NCI-H69 (cell line): ENCODE data around the gene DIAPH1.

Experiments used
- DNase-seq: peaks from one replicate; lab custom pipeline; 2025; lab: John Stamatoyannopoulos, UW

Gene DIAPH1

DNA sequence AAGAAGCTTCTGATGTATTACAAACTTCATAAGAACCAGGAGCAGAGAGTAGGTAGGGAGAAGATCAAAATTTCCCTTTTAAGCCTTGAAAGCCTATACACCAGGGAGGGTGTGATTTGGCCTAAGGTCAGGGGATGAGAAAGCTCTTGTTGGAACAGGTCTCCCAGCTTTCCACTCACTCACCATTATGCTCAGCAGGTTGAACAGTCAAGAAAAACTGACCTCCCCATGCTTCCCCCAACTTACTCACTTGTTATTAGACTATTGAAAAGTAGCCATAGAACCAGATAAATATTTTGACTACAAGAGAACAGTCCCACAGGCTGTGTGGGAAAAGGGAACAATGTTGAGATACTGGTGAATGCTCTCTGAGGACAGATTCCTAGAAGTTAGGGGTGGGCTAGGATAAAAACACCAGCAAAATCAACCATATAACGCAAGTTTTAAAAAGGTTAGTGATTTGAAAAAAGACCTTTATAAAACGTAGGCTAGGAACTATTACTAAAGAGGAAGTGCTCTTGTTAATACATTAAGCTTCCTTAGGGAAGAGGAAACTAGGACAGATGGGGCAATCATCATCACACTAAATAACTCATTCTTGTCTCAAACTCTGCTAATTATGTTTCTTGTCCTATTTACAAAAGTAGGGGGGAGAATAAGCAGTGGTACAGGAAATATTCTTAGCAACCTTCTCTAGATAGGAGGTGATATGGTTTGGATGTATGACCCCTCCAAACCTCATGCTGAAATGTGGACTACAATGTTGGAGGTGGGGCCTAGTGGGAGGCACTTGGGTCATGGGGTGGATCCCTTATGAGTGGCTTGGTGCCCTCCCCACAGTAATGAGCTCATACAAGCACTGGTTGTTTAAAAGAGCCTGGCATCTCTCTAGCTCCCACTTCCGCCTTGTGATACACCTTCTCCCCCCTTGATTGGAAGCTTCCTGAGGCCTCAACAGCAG is 98.9 kb downstream of the DIAPH1 start:
- DNase-seq: no peak

DNA sequence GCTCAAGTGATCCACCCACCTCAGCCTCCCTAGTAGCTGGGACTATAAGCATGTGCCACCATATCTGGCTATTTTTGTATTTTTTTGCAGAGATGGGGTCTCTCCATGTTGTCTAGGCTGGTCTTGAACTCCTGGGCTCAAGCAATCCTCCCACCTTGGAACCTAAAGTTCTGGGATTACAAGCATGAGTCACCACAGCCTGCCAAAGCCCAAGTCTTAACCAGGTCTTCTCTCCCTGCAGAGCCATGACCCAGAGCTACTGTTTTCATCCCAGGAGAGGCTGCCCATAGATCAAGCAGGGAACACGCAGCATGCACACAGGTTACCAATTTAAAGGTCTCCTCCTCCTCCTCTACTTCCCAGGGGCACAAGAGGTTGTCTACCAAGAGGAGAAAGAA is 100.2 kb downstream of the DIAPH1 start:
- DNase-seq: no peak

DNA sequence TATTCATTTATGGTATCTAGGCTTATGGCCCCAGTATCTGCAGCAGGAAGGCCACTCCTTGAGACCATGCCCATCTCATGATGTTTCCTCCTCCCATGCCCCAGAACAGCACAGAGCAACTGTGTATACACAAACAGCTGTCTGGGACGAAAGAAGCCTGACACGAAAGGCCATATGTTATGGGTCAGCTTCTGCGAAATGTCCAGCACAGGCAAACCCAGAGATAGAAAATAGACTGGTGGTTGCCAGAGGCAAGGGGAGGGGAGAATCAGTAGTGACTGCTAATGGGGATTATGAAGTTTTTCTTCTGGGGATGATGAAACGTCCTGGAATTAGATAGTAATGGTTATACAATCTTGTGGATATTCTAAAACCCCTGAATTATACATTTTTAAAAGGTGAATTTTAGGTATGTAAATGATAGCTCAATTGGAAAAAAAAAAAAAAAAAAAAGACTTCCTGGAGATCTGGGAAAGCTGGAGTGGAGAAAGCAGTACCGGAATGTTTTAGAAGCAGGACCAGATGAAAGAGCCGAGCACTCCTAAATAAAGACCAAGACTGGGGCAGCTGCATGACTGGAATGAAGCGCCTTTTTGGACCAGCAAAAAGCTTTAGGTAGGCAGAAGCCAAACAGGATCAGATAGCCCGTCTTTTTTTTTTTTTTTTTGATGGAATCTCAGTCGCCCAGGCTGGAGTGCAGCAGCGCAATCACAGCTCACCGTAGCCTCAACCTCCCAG is 100.8 kb downstream of the DIAPH1 start:
- no peak for DNase-seq

DNA sequence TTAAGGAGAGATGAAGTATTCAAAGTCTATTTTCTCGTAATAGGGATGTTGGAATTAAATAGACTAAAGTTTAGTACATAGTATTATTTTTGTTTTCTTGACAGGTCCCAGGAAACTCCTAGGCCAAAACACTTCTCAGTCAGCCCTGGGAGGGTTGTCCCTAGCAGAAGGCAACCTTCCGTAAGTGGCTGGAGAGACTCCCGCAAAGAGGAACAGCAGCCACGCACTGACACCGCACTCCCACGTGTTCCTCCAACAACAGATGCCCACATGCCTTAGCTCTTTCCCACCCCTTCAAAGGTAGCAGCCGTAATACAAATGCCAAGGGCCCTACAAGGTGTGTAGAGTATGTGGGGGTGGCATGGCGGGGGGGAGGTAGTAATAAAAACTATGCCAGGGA is 101.5 kb downstream of the DIAPH1 start:
- no peak for DNase-seq

DNA sequence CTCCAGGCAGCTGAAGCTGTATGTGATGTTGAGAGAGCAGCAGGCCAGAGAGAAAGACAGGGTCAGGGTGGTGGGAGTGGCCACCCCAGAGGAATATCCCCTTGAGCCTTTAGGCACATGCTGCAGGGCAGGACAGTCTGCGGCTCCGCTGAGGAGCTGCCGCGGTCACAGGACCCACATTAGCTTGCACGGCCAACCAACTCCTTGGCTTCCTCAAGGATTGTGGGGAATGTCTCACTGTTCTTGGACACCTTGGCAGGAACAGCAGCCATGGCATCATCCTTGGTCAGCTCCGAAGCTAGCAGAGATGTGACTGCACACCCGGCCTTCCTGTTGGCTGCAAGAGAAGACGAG is 102.2 kb downstream of the DIAPH1 start:
- DNase-seq: no peak

DNA sequence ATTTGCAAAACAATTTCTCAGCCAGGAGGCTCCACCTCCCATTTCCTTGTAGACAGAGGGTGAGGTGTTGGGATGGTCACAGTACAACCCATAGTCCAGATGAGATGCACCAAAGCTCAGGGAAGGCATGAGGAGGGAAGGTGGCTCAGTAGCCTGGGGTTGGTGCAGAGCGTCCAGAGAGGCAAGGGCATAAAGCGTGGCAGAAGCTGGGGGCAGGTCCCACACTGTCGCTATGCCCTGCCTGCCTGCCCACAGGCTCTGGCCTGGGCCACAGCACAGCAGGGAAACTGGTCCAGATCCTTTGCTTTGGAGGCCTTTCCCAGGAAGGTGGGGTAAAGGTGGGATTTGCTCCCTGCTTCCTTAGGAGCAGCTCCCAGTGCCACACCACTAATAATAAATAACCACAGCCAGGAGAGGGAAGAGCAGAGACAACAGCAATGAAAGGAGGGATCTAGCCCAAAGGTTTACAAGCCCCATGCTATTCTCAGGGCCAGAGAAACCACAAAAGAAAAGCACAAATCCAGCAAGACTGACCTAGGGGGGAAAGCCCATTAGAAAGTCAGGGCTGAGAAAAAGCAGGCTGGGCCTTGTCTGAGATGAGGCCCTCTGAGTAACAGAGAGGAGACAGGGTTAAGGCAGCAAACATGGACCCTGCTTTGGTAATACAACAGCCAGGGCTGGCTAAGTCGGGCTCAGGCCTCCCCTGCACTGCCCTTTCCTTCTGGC is 102.7 kb downstream of the DIAPH1 start:
- no peak for DNase-seq

DNA sequence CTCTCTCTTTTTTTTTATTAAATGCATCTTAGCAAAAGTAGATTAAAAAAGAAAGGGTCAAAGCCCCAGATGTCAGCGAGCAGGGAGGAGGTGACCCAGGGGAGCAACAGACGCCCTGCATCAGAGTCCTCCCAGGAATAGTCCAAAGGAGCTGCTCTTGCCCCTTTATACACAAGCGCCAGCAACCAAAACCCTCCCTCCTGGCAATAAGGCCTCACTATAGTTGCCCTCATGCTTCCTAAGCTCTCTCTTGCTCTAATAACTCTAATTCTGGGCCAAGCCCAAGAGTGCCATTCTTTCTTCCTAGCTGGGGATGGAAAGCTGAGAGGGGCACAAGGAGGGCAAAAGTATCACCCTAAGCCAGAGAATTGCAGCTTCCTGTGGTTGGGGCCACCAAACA is 103.7 kb downstream of the DIAPH1 start:
- no peak for DNase-seq

DNA sequence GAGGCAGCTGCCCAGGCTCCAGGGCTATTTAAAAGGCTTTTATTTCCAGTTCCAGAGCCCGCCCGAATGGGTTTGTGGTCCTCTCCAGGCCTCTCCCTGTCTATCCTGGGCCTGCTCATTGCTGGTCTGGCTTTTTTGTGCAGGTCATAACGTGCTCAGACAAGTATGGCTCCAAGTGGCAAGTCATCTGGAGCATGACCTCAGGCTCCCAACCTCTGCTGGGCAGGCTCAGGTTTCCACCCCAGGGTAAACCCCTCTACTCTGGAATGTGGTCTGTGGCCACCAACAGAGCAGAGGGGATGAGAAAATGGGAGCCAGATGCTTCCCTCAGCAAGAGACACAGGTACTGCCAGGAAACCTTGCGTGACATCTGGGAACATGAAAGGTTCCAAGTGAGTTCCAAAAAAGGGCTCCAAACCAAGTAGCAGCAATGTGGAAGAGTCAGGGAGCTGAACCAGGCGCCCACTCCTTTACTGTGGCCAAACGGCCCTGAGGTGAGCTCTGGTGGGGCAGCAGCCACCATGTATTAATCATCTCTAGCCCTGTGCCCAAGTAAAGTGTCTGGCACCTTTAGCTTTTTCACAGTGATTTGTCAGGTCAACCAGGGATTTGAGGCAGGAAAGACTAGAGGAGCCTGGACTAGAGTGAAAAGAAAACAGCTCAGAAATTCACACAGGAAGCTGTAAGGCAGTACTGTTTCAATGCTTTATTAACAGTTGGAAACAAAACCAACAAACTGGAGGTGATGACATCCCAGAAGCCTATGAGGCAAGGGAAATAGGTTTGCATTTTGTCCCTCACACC is 104.3 kb downstream of the DIAPH1 start:
- peak; percentile 95 for DNase-seq

DNA sequence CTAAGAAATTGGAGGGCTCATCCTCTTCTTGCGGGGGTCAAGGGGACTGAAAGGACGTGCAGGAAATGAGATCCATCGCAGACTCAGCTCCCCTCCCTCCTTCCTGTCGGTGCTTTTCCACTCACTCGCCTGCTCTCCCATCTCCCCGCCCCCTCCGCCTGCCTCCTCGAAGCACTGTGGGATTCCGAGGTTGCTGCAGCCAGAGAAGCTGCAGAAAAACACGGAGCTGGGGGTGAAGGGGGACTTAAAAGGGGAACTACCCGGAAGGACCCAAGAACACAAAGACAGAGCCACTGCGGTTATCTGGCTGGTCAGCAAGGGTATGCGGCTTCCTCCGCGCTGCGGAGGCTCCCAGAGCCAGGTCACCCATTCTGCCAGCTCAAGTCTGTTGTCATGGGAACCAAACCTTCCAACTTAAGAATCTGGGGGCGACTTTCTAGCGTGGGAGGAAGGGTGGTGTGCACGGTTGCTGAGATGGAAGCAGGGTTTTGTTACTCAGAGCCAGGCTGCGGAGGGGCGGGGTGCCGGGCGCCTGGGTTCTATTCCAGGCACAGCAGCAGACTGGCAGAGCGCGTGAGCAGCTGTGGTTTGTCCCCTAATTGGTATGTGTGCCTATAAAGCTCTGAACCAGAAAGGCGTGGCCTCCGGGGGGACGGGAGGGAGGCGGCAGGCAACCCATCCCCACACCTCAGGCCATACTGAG is 105.0 kb downstream of the DIAPH1 start:
- DNase-seq: peak; percentile 95

DNA sequence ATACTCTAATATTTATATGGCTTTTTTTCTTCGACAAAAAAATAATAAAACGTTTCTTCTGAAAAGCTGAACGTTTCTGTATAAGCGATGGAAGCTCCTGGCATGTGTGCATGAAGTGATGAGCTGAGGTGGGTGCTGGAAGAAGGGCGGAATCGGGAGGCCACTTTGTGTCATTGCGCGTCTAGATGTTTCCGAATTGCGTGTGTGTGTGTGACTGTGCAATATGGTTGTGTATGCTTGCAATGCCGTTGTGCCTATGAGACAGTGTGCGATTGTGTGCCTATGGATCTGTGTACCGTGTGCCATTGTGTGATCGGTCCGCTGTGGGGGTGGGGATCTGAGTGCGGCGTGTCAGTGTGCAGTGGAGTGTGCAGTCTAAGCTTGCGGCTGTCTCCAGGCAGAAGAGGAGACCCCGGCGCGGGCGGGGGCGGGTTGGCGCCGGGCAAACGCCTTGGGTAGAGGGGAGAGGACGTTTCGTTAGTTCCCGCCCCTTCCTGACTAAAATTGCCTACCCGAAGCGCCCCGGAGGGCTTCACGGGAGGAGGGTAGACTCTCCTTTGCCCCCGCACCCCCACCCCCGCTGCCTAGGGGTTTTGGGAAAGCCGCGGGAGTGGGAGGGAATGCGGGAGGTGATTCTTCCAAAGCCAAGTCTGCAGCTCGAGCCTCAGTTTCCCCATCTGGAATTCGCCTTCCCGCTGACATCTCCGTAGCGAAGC is 105.7 kb downstream of the DIAPH1 start:
- peak; percentile 74 for DNase-seq

DNA sequence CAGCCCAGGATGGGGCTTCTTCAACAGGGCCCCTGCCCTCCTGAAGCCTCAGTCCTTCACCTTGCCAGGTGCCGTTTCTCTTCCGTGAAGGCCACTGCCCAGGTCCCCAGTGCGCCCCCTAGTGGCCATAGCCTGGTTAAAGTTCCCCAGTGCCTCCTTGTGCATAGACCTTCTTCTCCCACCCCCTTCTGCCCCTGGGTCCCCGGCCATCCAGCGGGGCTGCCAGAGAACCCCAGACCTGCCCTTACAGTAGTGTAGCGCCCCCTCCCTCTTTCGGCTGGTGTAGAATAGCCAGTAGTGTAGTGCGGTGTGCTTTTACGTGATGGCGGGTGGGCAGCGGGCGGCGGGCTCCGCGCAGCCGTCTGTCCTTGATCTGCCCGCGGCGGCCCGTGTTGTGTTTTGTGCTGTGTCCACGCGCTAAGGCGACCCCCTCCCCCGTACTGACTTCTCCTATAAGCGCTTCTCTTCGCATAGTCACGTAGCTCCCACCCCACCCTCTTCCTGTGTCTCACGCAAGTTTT is 106.3 kb downstream of the DIAPH1 start:
- peak; percentile 85 for DNase-seq

DNA sequence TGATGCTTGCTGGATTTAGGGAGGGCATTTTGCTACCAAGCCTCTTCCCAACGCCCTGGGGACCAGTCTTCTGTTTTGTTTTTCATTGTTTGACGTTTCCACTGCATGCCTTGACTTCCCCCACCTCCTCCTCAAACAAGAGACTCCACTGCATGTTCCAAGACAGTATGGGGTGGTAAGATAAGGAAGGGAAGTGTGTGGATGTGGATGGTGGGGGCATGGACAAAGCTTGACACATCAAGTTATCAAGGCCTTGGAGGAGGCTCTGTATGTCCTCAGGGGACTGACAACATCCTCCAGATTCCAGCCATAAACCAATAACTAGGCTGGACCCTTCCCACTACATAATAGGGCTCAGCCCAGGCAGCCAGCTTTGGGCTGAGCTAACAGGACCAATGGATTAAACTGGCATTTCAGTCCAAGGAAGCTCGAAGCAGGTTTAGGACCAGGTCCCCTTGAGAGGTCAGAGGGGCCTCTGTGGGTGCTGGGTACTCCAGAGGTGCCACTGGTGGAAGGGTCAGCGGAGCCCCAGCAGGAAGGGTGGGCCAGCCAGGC is 107.0 kb downstream of the DIAPH1 start:
- no peak for DNase-seq

DNA sequence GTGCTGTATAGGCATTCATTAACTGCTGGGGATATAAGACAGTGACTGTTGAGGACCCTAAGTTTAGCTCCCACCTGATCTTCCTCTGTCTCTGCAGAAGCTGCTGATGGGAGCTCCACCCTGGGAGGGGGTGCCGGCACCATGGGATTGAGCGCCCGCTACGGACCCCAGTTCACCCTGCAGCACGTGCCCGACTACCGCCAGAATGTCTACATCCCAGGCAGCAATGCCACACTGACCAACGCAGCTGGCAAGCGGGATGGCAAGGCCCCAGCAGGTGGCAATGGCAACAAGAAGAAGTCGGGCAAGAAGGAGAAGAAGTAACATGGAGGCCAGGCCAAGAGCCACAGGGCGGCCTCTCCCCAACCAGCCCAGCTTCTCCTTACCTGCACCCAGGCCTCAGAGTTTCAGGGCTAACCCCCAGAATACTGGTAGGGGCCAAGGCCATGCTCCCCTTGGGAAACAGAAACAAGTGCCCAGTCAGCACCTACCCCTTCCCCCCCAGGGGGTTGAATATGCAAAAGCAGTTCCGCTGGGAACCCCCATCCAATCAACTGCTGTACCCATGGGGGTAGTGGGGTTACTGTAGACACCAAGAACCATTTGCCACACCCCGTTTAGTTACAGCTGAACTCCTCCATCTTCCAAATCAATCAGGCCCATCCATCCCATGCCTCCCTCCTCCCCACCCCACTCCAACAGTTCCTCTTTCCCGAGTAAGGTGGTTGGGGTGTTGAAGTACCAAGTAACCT is 107.8 kb downstream of the DIAPH1 start:
- no peak for DNase-seq

DNA sequence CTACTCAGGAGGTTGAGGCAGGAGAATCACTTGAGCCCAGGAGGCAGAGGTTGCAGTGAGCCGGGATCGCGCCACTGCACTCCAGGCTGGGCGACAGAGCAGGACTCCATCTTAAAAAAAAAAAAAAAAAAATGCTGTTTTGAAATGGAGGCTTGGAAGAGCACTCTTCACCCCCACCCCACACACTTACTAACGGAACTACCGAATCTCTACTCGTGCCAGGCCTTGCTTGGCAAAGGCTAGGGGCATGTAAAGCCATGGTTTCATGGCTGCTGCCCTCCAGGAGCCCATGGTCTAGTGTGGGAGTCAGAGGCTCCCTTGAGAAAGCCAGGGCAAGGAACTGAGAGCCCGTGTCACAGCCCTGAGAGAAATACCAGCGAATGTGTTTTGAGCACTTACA is 108.6 kb downstream of the DIAPH1 start:
- DNase-seq: no peak

DNA sequence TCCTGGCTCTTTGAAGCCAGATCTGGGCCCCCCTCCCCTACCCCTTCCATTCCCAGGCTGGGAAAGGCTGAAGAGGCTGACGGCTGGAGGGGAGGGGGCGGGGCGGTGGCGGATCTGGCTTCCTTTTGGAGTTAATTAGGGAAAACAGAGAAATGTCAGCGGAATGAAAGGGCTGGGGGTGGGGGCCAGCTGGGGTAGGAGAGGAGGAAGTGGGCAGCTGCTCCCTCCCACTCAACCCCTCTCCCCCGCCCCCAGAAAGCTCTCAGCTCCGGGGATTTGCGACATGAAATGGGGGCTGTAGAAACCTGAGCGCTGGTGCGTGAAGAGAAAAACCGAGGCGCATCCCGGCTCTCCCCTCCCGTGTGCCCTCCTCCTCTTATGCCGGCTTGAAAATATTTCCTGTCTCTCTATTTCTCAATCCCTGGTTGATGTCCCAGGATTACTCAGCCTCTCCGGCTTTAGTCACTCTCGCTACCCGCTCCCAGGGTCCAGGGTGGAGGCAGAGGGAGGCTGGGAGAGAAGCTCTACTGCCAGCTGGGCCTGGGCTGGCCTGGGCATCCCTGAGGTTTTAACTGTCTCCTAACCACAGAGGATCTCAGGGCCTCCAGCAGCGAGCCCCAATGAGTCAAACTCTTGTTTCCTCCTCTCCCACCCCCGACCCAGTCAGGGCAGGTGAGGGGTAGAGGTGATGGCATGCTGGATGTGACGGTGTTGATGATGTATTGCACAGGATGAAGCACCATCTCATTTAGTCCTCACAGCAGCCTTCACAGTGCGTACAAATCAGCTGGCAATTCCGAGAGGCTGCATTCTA is 109.8 kb downstream of the DIAPH1 start:
- DNase-seq: peak; percentile 86

DNA sequence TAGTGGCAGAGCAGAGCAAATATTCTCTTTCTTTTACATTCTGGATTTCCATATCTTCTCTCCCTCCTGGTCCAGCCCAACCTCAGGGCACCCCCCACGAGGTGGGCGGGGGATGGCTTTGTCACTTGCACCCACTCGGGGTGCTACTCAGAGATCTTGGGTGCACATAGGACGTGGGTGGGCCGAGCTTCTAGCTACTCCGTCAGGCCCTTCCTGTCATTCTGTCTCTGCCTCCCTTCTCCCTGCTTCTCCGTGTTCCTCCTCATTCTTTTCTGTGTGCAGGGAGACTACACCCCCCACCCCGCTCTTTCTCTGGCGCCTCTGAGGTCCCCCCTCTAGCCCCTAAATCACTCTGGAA is 110.4 kb downstream of the DIAPH1 start:
- DNase-seq: no peak

DNA sequence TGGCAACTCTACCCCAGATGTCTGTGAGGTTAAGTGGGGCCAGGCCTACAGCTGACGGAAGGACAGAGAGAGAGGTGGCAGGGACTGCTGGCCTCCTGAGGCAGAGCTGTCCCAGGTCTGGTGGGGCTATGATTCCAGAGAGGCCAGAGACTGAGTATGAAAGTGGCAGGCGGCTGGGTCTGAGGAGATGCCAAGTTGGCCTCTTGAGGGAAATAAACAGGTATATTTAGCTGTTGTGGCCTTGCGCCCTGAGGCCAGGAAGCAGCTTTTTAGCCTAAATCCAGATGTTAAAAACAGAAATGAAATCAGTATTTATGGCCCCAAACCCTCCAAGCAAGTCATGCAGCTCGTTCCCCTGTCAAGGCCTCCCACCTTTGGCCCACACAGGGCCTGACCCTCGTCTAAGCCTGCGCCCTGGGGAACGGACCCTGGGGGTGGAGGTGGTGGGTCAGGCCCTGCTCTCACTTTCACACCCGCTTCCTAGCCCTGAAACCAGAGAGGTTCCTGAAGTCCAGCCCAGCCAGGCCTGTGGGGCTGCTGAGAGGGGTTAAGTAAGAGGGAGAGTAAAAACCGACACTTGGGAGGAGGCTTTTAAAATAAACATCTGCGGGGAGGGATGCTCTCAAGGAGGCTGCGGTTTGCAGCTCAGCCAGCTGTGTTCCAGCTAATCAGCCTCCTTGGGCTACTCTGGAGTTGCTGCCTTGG is 111.3 kb downstream of the DIAPH1 start:
- no peak for DNase-seq
